ENCODE data around the gene PLEKHM3.
"Not testable (repeated sequence)": the region's sequence is repeated elsewhere in the genome, so short reads cannot be mapped to it uniquely, and the experiment has no call there.

Gene PLEKHM3

GRCh38 chr2:207950063-207950760 is 75.1 kb downstream of the PLEKHM3 start:
- no peak for DNase-seq

DNA sequence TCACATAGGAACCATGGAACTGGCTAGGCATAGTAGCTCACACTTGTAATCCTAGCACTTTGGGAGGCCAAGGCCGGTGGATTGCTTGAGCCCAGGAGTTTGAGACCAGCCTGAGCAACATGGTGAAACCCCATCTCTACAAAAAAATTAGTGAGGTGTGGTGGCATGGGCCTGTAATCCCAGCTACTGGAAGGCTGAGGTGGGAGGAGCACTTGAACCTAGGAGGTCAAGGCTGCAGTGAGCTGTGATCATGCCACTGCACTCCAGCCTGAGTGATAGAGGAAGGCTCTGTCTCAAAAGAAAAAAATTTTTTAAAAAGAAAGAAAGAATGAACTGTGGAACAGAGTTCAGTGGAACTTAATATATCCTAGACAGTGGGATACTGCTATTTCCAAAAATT is 76.1 kb downstream of the PLEKHM3 start:
- not testable (repeated sequence) for DNase-seq

- DNase-seq, result no peak
These were observed 80.2 kb downstream of the PLEKHM3 start for GRCh38 chr2:207944979-207945600.

DNA sequence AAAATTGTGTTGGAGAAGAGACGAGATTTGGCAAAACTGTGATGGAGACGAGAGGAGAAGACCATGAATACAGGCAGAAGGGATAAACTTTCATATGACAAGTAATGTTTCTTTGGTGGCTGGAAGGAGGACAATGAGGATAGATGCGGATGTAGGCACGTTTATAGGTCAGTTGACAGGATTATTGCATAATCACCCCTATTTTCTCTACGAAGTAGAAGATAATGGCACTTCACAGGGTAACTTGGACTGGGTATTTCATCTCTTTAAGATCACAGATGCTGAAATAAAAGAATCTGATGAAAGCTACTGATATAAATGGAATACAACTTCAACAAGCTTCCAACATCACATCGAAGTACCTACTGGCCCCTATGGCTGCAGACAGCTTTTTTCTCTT is 81.0 kb downstream of the PLEKHM3 start:
- DNase-seq, result no peak

- DNase-seq, result no peak
These were observed 85.8 kb downstream of the PLEKHM3 start for GRCh38 chr2:207939342-207940108.

GRCh38 chr2:207938886-207939285 is 86.4 kb downstream of the PLEKHM3 start:
- DNase-seq, result no peak

DNA sequence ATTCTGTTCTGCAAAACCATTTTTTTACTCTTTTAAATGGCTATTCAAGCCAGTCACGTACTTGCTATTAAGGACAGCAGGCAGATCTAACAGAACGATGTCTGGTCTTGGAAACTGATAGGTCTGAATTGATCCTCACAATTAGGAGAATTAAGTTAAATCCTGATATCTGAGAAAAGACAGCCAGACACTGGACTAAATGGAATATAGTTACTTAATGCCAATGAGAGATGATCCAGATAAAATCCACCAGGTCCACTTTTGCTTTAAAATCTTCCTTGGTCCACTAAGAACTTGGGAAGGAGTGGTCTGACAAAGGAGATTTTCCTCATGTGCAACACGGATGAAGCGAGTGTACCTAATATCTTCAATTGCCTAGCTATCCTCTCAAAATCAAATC is 86.9 kb downstream of the PLEKHM3 start:
- no peak for DNase-seq

DNA sequence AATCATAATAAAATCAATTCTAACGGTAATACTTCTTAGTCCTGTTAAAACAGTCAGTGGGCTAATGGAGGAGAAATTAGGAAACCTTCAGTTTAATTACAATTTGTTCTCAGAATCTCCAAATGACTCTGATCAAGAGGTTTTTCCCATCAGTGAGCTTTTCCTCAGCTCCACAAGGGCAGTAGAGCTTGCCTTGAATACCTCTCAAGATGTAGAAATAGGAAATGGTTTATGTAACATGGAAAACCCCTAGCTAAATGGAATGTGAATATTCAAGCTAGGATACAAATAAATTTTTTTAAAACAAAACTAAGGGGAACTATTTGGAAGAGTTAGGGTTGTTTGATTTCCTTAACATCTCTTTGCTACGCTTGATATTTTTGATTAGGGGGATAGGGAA is 87.5 kb downstream of the PLEKHM3 start:
- no peak for DNase-seq

DNA sequence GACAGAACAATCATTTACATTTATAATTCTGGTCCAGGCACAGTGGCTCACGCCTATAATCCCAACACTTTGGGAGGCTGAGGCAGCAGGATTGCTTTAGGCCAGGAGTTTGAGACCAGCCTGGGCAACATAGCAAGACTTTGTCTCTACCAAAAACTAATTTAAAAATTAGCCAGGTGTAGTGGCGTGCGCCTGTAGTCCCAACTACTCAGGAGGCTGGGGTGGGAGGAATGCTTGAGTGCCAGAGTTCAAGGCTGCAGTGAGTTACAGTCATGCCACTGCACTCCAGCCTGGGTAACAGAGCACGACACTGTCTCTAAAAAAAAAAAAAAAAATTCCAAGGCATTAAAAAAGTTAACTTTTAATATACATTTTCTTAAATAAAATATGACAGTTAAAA is 88.1 kb downstream of the PLEKHM3 start:
- no peak for DNase-seq

- DNase-seq, result no peak
These were observed 88.9 kb downstream of the PLEKHM3 start for GRCh38 chr2:207936380-207936779.

- DNase-seq, result no peak
These were observed 89.3 kb downstream of the PLEKHM3 start for GRCh38 chr2:207935991-207936370.

DNA sequence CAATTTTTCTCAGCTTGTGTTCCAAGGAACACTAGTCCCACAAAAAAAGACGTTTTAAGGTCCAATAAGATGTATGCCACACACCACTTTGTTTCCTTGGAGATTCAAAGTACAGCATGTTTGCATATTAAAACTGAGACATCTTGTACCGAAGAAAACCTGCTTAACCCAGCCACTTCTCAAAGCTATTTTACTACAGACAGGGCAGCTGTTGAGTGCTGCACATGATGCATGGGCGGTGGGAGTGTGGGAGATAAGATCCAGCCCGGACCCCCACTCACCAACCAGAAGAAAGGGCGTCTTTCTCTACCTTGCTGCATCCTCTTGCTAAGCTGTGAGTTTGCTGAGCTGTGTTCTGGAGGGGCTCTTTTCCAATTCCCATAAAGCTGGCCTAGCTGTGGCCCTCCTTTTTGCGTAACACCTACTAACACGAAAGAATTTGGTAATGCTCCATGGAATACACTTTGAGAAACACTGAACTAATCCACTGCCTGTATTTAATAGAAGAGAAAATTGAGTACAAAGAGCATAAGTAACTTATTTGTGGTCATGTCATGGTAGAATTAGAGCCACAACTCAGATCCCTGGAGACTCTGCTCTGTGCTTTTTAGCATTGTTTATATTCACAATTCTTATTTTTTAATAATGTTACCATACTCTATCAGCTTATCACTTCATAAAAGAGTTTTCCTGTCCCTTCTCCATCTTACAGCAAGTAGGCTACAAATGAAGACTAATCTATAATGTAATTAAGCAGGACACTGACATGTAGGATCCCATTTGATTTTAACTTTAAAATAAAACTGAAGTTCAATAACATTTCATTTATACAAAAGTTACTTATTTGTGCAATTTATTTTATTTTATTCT is 90.0 kb downstream of the PLEKHM3 start:
- DNase-seq, result no peak

- no peak for DNase-seq
These were observed 90.6 kb downstream of the PLEKHM3 start for GRCh38 chr2:207934720-207935119.

DNA sequence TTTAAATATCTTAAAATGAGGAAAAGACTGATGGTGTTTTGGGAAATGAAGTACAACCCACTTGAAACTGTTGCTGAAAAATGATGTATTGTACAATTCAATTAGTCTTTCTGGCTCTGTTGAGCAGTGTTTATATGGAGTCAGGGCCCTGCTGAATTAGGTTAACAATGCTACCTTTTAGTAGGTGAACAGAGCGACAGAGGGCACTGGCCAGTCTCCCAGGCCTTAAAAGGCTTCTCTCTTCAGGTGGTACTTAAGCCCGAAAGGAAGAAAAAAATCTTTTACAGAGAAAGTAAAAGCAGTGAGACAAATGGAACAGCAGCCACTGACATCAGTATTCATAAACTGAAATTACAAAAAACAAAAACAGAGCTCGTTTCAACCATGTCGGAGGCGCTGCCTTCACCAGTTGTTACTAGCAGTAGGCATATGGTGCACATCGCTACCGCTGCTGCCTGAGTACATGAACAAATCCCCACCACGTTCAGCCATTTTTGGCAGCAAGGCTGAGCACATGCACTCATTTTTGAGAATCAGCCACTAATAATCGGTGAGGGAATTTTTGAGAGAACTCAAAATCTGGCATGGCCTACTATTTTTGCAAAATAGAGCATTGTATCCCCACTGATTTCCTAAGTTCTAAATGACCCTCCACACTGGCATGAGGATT is 91.8 kb downstream of the PLEKHM3 start:
- DNase-seq, result no peak

GRCh38 chr2:207932106-207932505 is 93.2 kb downstream of the PLEKHM3 start:
- DNase-seq, result no peak

GRCh38 chr2:207930747-207931146 is 94.6 kb downstream of the PLEKHM3 start:
- DNase-seq, result no peak

DNA sequence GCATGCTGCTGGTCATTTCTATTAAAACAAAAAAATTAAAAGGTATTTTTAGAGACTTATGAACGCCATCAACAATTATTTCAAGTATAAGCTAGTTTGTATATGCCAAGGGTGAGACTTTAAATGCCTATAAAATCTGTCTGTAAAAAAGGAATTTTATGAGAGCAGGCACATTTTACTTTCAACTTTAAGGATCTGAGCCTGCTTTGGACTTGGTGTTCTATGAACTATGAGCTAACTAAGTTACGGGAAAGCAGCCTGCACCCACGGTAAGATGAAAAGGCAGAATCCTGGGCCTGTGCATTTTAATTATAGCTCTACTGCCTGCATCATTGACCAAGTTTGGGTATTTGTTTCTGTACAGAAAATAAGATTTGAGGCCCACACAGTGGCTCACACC is 95.4 kb downstream of the PLEKHM3 start:
- no peak for DNase-seq

GRCh38 chr2:207928079-207928478 is 97.2 kb downstream of the PLEKHM3 start:
- DNase-seq, result no peak

DNA sequence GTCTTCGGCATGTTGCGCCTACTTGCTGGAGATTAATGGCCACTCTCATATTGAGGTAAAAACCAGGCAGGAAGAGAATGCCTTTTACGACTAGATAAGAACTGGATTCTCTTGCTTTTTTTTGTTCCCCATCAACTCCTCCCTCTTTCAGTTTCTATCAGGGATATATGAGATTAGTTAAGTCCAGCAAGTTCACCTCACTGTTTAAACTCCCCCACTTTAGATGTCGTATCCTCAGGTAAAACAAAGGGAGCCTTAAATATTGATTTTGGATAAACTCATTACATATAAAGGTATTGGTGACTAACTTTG is 98.4 kb downstream of the PLEKHM3 start:
- no peak for DNase-seq

GRCh38 chr2:207926133-207926988 is 99.0 kb downstream of the PLEKHM3 start:
- DNase-seq, result no peak

DNA sequence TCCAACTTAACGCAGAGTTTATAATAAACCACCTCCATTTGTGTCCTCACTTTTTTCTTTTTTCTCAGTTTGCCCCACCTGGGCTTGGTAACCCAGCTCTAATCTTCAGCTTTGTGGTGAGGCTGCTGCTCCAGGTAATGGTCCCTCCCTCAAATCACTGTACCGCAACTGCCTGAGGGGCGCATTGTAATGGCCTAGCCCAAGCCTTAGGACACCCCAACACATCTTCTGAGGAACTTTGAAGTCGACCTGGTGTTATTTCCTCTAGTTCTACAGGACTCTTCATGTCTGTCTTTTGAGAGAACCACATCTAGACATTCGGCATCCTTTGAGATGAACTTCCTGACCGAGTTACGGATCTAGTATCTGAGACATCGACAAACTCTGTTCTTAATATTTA is 99.7 kb downstream of the PLEKHM3 start:
- no peak for DNase-seq

DNA sequence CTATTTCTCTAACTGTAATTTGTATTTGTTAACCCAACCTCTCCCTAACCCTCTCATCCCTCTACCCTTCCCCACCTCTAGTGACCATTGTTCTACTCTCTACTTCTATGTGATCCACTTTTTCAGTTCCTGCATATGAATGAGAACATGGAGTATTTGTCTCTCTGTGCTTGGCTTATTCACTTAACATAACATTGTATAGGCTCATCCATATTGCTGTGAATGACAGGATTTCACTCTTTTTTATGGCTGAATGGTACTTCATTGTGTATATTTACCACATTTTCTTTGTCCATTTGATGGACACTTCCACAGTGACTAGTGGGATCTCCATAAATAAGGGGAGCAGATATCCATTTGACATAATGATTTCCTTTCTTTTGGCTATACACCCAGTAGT is 103.7 kb downstream of the PLEKHM3 start:
- DNase-seq, result no peak
